Activated CD4-positive, alpha-beta T cell treated with anti-CD3 and anti-CD28 coated beads, Interleukin-2, Interleukin-6, amounts not matched to agents 100 ng/mL and 50 ng/mL, durations not matched to agents 16 hours and 8 hours (primary cell): Measurements from ENCODE around the gene KRT14.
"Not testable (repeated sequence)": the region's sequence is repeated elsewhere in the genome, so short reads cannot be mapped to it uniquely, and the experiment has no call there.

Source experiments
- DNase-seq: peaks from one replicate; pipeline ENCODE4 v3.0.0-alpha.2; 2020

KRT14 gene

DNA sequence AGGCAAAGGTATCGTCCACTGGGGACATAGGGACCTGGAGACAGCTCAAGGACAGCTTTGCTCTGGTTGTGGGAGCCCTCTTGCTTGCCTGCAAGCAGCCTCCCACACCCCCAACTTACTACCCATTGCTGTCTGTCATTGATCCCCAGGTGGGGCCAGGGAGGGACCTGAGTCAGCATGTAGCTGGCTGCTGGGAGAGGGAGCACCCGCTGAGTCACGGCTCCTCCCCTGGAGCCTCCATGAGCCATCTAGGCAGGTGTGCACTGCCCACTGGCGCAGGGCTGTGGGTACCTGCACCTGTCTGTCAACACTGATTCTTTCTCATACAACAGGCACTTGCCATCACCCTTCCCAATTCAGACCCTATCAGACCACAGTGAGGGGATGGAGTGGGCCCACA lies 10.0 kb downstream of the KRT14 start:
- not testable (repeated sequence) for DNase-seq

DNA sequence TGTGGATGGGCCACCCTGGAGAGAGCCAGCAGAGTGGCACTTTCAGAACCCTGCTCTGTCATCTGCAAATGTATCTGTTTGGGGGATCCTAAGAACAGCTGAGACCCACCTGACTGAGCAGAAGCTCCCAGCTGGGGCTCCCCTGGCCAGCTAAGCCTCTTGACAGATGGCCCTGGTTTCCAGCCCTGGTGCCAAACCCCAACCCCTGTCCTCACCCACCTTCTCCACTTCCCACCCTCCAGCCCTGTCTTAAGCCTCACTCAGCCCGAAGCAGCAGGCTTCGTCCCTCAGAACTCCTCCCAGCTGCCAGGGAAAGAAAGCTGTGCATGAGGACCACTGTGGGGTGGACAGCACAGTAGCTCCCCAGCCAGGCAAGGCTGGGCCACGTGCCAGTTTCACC lies 11.4 kb downstream of the KRT14 start:
- no peak for DNase-seq

DNA sequence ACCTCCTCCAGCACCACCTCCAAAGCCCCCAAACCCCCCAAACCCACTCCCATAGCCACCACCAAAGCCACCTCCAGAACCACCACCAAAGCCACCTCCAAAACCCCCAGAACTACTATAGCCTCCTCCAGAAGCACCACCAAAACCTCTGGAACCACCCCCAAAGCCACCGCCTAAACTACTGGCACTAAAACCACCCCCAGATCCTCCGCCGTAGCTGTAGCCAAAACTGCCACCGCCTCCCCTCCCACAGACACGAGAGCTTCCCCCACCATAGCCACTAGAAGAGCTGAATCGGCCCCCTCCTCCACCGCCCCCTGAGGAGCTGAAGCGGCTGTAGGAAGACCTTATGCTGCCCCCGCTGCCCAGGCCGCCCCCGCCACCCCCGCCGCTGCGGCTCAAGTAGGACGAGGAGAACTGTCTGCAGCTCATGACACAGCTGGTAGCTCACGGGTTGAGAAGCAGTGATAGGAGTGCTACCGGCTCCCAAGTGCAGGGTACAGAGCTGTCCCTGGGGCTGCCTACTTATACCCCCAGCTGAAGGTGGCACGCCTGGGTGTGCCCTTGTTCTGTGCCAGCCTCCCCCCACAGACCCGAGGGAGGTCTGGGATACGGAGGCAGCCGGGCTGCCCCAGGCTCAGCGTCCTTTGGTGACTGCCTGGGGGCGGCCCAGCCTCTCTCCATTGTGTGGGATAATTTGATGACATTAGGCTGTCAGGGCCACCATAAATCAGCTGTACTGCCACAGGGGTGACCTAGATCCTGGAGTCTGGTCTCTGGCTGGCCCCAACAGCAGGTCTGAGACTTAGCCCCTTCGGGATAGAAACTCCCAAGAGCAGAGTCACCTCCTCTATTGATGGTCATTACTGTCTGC lies 14.9 kb downstream of the KRT14 start, which contains the start of gene KRT9:
Gene KRT9 (minus strand): TSS at position 499 of the 874 bp plus-strand sequence. CDS start 67 bp downstream, at position 432.
- DNase-seq: no peak

DNA sequence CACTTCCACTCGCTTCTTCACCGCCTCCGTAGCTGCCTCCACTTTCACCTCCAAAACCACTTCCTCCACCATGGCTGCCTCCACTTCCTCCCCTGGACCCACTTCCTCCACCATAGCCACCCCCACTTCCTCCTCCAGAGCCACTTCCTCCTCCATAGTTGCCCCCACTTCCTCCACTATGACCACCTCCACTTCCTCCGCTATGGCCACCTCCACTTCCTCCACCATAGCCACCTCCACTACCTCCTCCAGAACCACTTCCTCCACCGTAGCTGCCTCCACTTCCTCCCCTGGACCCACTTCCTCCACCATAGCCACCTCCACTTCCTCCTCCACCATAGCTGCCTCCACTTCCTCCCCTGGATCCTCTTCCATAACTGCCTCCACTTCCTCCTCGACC lies 19.4 kb downstream of the KRT14 start:
- DNase-seq: no peak

DNA sequence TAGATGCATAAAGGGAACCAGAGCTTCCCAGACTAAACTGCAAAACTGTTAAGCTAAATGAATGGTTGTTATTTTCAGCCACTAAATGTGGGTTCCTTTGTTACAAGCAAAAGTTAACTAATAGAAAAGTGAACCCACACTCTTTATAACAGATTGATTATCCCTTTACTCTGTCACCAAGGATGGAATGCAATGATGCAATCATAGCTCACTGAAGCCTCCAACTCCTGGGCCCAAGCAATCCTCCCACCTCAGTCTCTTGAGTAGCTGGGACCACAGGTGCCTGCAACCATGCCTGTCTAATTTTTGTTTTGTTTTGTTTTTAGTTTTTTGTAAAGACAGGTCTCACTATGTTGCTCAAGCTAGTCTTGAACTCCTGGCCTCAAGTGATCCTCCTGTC lies 21.4 kb downstream of the KRT14 start:
- DNase-seq: no peak

DNA sequence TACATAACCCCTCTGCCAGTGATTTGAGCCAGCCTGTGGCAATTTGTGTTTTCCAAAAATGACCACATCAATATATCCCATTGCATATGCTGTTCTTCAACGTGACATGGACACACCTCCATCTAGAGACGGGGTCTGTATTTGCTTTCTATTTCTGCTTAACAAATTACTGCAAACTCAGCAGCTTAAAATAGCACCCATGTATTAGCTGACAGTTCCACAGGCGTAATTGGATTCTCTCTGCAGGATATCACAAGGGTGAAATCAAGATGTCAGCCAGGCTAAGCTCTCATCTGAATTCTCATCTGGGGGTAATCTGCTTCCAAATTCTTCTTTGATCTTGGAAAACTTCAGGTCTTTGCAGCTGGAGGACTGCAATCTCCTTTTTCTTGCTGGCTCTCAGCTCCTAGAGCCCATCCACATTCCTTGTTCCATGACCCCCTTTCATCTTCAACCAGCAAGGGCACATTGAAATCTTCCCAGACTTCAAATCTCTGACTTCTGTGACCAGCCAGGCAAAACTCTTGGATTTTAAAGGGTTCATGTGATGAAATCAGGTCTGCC lies 23.0 kb downstream of the KRT14 start:
- no peak for DNase-seq

DNA sequence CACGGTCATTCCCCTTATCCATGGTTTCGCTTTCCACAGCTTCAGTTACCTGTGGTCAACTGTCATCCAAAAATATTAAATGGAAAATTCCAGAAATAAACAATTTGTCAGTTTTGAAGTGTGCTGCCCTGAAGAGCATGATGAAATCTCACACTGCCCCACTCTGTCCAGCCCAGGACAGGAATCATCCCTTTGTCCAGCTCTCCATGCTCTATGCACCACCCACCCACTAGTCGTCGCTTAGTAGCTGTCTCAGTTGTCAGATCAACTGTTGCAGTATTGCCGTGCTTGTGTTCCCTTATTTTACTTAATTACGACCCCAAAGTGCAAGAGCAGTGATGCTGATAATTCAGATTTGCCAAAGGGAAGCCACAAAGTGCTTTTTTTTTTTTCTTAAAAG lies 25.1 kb downstream of the KRT14 start:
- DNase-seq: no peak

DNA sequence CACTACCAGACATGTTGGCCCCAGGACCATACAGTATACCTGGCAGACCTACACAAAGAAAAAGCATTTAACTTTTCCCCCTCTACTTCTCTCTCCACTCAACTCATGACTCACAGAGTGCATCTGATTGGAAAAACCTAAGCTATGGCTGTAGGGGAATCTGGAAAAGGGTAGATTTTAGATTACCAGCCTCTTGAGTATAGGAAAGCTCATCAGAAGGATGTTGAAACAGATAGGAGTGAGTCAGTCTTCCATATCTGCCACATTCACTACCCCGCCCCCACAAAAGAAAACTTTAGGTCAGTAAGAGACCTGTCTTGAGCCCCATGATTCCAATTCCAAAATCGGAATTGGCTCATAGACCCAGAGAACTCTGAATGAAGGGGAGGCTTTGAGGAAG lies 27.1 kb downstream of the KRT14 start:
- DNase-seq: no peak

DNA sequence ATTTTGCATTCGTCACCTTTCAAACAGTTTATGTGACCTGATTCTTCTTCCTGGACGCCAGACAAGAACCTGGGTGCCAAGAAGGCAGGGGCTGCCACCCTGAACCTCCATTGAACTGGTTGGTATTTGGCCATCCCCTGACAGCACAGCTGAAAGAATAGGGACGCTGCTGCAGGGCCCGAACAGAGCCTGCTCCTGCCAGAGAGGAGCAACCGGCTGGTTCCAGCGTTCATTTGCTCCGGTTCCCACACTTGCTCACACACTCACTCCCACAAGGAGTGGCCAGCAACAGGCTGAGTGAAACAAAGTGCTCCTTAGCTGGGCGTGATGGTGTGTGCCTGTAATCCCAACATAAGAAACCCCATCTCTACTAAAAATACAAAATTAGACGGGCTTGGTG lies 29.8 kb downstream of the KRT14 start:
- no peak for DNase-seq

DNA sequence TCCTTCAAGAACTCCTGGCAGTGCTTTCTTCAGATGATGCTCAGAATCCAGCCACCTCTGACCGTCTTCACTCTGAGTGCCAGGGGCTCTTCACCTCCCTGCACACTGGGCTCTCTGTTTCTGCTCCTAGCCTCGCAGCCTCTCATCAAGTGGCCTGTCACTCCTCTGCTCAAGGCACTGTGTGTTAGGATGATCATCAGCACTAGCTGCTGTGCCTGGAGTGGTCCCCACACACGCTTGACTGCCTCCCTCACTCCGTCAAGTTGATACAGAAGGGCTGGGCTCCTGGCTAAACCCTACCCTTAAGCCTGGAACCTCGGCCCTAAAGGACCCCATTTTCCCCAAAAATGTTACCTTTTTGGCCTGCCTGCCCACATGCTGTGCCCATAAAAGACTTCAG lies 30.4 kb downstream of the KRT14 start:
- no peak for DNase-seq

DNA sequence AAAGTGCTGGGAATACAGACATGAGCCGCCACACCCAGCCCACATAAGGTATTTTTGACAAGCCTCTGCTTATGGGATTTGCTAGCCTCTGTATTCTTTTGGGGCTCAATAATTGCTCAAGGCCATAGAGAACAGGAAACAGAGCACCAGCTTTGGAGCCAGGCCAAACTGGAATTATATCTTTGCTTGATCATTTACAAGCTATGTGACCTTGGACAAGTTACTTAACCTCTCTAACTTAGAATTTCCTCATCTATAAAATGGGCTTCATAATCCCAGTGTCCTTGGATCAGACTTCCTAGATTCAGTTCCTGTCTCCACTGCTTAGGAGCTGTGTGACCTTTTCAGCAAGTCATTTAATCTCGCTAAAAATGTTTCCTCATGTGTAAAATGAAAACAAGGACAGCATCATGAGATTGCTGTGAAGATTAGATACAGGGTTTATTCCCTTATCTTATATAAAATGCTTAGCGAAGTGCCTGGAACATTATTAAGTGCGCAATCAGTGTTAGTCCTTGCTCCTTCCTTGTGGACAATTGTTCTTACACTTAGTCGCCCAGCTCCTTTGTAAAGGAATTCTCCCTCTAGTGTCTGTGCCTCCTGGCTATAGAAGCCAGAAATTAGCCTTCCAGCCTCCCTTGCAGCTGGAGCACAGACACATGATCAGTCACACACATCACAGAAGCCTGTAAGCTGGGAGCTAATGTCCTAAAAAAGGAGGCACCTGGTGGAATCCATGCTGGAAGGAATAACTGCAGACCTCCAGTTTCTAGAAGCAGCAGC lies 31.4 kb downstream of the KRT14 start:
- DNase-seq: no peak

DNA sequence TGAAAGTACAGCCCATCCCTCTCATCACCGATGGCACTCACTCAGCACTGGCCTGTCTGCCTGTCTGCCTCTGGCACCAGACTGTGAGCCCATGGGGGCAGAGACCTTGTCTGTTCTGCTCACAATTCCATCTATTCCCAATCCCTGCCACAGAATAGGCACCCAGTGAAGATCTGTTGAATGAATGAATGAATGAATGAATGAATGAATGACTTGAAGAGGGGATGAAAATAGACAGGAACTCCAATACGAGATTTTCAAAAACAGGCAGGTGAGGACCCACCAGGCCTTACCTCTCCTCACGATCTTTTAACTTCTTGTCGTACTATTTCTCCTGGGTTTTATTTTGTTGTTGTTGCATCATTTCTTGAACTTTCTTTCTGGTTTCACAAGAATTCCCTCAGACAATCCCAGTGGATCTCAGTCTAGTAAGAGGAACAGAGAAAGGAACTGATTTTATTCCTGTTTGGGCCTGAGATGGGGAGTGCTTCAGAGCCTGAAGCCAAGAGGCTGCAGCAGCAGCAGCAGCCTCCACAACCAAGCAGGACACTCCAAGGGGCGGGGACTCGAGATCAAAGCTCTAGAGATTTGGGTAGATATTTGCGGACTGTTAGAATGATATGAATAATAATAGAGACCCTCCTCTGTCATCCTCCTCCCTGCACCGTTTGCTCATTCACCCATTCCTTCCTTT lies 32.6 kb downstream of the KRT14 start:
- no peak for DNase-seq

DNA sequence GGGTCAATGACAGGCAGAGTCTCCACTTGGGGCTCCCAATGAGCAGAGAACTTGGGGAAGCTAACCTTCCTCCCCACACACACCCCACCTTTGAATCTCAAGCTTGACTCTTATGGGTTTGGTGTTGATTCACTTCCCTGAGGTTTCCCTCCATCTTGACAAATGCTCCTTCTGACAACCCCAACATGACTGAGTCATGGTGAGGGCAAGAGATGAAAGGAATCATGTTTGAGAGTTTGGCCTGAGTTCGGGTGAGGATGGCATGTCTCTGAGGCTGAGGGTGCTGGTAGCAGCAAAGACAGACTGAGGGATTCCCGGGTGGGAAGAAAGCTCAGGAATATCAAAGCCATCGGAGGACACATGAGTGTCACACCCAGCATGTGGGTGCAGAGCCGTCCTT lies 33.5 kb downstream of the KRT14 start:
- DNase-seq: no peak

DNA sequence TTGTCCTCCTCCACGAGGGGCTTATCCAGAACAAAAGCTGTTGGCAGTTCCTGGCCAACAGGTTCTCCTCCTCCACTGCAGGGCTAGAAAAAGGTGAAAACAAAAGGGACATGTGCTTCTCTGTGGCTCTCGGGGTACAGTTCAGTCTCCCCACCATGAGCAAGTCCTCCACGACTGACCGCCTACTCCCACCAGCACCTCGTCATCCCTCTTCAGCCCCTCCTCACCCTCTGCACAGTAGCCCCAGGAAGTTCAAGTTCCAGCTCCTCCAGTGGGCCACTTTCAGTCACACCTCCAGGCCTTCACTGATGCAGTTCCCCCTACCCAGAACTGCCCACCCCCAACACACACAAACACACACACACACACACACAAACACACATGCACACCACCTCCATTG lies 34.2 kb downstream of the KRT14 start:
- DNase-seq: no peak

DNA sequence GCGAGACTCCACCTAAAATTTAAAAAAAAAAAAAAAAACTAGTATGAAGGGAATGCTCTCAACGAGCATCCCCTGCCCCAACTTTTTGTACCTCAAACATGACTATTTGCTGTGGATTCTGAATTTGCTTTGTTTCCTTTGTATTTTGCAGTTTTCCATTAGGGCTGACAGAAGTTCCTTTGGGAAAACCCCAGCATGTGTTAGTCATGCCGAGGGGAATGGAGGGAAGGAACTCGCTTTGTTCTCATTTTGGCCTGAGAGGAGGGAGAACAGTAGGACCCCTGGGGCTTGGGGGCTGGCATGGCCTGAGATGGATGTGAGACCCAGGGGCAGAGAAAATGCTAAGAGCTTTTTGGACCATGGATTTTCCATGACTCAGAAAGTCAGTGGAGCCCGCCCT lies 35.3 kb downstream of the KRT14 start:
- no peak for DNase-seq

DNA sequence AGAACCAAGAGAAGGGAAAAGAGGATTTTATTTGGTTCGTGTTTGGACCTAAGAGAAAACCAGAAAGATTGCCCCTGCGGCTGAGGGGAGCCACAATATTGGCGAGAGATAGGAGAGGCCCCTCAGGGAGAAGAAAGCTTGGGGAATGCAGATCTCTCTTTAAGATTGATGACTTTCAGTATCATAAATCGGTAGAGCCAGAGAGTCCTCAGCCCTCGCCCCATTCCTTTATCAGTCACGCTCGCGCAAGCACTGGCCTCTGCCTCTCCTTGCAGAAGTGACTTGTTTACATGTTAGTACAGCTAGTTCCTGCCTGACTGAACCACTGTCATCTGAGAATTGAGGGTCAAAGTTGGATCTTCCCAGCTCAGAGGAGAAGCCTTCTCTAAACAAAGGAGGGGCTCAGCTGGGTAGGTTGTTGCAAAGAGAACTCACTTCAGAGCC lies 37.1 kb downstream of the KRT14 start:
- no peak for DNase-seq

DNA sequence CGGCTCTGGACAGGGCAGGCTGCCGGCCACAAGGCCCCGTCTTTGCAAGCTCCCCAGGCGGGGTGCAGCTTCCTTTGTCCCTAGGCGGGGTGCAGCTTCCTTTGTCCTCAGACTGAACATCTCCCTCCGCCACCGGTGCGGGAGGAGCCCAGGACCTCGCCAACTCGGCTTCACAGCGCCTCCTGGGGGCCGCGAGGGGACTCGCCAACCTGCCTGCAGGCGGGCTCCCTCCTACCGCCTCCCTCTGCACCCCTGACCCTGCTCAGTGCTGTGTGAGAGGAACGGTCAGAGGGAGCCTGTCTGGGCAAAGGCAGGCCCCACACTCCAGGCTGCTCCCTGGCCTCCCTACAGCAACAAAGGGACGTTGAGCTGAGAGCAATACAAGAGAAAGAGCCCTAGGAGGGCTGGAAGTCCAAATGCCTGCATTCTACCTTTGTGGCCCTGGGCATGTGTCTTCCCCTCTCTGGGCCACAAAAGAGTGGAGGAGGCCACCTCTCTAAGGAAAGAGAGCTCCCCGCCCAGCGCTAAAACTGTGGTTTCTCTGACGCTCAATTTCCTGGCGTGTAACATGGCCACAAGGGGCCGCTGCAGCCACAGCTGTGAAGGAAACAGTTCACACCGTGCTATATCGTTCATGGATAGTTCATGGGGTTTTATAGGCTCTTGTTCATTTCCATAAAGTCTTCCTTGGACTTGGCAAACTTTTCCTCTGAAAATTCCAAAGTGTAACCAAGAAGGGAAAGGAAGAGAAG lies 37.7 kb downstream of the KRT14 start:
- DNase-seq: peak; percentile 86

DNA sequence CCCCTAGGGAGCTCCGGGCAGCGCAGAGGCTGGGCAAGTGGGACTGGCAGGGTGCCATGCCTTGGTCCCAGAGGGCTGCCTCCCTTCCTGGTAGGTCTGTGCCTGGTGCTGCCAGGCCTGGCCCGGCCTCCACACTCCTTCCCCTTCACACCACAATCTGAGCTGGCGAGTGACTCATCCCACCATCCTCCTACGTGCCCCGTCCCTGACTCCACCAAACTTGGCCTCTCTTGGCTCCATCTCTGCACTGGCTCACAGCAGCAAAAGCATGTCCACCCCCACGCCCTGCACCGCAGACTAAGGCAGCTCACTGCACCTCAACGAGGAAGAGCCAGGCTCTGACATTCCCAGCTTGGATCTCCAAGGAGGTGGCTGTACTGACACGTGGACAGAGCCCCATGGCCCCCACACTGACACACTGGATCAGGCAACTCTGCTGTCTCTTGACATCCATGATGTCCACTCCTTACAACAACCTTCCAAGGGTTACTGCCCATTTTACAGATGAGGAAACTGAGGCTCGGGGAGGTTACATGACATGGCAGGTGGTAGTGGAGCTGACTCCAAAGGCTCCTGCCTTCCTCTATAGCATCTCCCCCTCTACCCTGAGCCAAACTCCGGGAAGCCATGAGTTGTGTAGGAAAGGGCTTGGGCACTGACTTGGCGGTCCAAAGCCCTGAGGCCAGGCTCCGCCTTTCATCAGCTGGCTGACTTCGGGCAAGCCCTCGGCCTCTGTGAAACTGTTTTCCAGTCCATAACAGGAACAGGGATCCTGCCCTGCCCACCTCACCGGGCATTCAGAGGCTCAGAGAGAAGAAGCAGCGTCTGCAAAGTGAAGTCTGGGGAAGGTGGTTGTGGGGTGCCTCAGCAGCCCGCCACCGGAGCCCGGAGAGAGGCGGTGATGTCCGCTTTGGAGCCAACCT lies 38.5 kb downstream of the KRT14 start:
- DNase-seq: peak; percentile 70

DNA sequence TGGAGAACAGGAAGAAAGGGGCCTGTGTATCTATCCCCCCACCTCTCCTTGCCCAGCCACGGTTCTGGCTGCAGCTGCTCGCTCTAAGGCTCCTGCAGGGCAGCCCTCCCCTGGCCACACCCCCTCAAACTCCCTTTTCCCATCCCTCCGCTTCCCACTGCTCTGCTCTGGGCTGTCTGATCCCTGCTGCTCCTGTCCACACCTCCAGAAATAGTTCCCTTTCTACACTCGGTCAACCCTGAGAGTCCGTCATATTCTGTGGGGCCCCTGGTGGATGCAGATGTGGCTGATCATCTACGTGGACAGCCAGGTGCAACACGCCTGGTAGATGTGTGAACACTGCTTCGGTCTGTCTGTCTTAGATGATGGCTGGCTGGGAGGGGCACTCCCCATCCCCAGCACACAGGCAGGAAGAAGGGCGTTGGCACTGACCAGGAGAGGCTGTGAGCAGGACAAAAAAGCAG lies 39.3 kb downstream of the KRT14 start:
- DNase-seq: no peak

DNA sequence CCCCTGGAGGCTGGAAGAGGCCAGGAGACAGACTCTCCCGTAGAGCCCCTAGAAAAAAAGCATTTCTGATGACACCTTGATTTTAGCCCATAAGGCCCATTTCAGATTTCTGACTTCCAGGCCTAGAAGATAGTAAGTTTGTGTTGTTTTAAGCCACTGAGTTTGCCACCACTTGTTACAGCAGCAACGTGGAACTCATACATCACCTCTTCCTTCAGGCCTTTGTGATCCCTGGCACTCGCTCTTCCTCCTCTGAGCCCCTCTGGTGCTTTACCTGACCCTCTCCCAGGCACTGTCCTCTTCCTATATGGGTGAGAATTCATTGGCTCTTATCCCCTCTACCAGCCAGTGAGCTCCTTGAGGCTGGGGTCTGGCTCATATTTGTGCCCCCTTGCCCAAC lies 39.9 kb downstream of the KRT14 start:
- DNase-seq: no peak

DNA sequence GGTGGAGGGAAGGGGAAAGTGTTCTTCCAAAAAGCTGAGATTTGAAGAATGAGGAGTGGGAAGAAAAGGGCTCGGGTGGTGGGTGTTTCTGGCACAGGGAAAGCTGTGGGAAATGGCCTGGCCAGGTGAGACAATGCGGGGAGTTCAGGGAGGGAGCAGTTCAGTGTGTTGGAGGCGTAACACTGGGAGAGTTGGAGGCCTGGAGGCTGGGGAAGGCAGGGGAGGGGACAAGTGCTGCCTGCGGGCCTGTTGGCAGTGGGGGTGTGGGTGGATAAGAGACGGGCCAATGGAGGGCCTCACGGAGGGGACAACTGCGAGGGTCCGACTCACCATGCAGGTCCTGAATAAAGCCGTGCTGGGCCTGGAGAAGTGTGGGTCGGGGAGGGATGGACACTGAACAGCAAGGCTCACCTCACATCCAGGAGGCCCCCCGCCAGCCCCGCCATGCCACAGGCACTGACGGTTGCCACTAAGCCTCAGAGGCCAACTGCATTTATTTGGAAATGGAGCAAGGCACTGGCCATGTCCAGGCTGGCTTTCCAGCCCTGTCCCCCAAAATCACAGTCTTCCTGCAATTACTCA lies 40.8 kb downstream of the KRT14 start:
- DNase-seq: no peak
